IgD-negative memory B cell (primary cell): ENCODE data around the gene HSPG2. TPM values are rescaled to one million over a fixed set of nuclear protein-coding genes. Genes with fewer than 3 reads are reported as not detected.

ENCODE experiments used
- H3K27ac Mint-ChIP-seq, 3 donors: one replicate each; pipeline ENCODE4 v1.8.0; 2020 to 2022; ENCODE audit warnings: mild to moderate bottlenecking in 3 of 3, mixed read lengths in 3 of 3, moderate library complexity in 1 of 3
- H3K27me3 Mint-ChIP-seq: one replicate; pipeline ENCODE4 v1.8.0; 2021; ENCODE audit warnings: mixed read lengths
- H3K36me3 Mint-ChIP-seq: one replicate; pipeline ENCODE4 v1.8.0; 2020; ENCODE audit warnings: mild to moderate bottlenecking, mixed read lengths
- H3K4me1 Mint-ChIP-seq, 3 donors: one replicate each; pipeline ENCODE4 v1.8.0; 2020 to 2022; ENCODE audit warnings: mixed read lengths in 3 of 3, mild to moderate bottlenecking in 1 of 3
- H3K4me3 Mint-ChIP-seq, 4 donors: one replicate each; pipeline ENCODE4 v1.8.0; 2020 to 2022; ENCODE audit warnings: mild to moderate bottlenecking in 4 of 4, mixed read lengths in 4 of 4, moderate library complexity in 3 of 4
- H3K9me3 Mint-ChIP-seq, 3 donors: one replicate each; pipeline ENCODE4 v1.8.0; 2020 to 2021; ENCODE audit warnings: mixed read lengths in 3 of 3, mild to moderate bottlenecking in 1 of 3
- polyA plus RNA-seq: library from polyadenylated mRNA; unstranded; fragments of 300-500 nt; fragmentation: Illumina TruSeq; gene quantifications from one replicate; pipeline ENCODE4 v1.2.3, GENCODE V29; 2021

The HSPG2 gene
- polyA plus RNA-seq, 1 donor from 2014 or later, result 0.90 TPM

DNA sequence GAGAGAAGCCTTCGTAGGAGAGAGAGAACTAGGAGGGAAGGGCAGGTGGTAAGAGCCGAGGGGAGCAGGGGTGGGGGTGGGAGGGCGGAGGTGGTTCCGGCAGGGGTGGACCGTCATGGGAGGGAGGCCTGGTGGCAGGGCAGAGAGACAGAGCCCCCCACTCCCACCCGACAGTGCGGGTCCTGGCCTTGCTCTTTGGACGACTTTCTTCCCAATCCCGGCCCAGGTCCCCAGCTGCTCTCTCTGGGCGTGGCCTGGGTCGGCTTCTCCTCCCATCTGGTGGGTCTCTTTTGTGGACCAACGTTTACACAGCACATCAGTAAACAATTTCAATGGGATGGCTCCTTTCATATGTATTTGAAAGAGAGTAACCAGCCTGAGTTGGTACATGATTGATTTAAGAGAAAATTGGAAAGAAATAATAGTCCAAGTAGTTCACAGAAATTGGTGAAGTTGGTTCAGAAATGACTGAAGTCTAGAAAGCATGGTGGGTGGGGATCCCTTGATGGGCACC lies 68.1 kb downstream of the HSPG2 start:
- Mint-ChIP-seq H3K4me1 (peaks cover 11 to 14% (median 12%) of the 10 kb centered on the region in 3 donors), H3K4me3 (no peak overlapping the region), H3K9me3 (no peaks in the 10 kb centered on the region), H3K27ac (peak overlapping the region in 1 of 3 donors; percentile 86), H3K36me3 (no peaks in the 10 kb centered on the region), H3K27me3 (peaks cover 2% of the 10 kb centered on the region)

DNA sequence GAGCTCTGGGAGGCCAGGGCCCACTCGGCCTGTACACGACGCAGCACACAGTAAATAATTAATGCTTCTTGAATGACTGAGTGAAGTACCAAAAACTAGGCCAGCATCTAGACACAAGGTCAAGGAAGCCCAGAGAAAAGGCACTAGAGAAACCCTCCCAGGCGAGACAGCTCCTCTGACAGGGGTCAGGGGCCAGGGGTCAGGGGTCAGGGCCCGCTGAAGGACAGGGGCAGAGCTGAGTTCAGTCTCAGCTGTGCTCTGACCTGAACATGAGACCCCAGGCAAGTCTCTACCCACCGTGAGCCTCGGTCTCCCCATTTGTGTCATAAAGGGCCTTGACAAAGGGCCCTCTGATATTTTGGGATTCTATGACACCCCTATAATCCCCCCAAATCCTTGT lies 68.6 kb downstream of the HSPG2 start:
- Mint-ChIP-seq H3K9me3 (no peaks in the 10 kb centered on the region), H3K27ac (no peak overlapping the region), H3K4me3 (no peak overlapping the region), H3K27me3 (no peaks in the 10 kb centered on the region), H3K4me1 (peaks cover 11 to 13% (median 12%) of the 10 kb centered on the region in 3 donors), H3K36me3 (no peaks in the 10 kb centered on the region)

GRCh38 chr1:21867451-21867996 lies 69.6 kb downstream of the HSPG2 start:
- no peak overlapping the region for H3K4me3 Mint-ChIP-seq
- no peaks in the 10 kb centered on the region for H3K9me3 Mint-ChIP-seq
- H3K36me3 Mint-ChIP-seq, result no peaks in the 10 kb centered on the region
- peaks cover 11 to 12% (median 11%) of the 10 kb centered on the region in 3 donors for H3K4me1 Mint-ChIP-seq
- no peaks in the 10 kb centered on the region for H3K27me3 Mint-ChIP-seq
- H3K27ac Mint-ChIP-seq, result peak overlapping the region in 1 of 3 donors; percentile 11

DNA sequence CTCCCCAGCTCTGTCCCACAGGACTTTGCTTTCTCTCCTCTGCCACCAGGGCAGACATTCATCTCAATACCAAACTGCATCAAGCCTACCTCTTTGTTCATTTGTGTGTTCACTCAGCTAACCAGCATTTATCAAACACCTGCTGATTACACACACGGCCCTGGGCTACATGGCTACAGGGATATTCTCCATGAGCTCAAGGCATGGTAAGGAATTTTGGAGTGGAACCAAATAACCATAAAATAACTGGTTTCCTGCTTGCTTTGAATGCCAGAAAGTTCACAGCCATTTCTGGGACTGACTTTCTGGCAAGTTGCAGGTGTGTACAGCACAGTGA lies 70.4 kb downstream of the HSPG2 start:
- H3K27ac Mint-ChIP-seq, result peak overlapping the region; percentile 91 to 96 (median 91)
- no peaks in the 10 kb centered on the region for H3K27me3 Mint-ChIP-seq
- peak overlapping the region in 1 of 4 donors; percentile 86 for H3K4me3 Mint-ChIP-seq
- H3K4me1 Mint-ChIP-seq, result peaks cover 11 to 12% (median 11%) of the 10 kb centered on the region in 3 donors
- H3K9me3 Mint-ChIP-seq, result no peaks in the 10 kb centered on the region
- H3K36me3 Mint-ChIP-seq, result peaks cover 4% of the 10 kb centered on the region

GRCh38 chr1:21865943-21866706 lies 71.0 kb downstream of the HSPG2 start:
- H3K27ac Mint-ChIP-seq, result peak overlapping the region; percentile 91 to 96 (median 91)
- H3K9me3 Mint-ChIP-seq, result no peaks in the 10 kb centered on the region
- peaks cover 5% of the 10 kb centered on the region for H3K36me3 Mint-ChIP-seq
- peak overlapping the region; percentile 6 to 86 (median 44) for H3K4me3 Mint-ChIP-seq
- no peaks in the 10 kb centered on the region for H3K27me3 Mint-ChIP-seq
- H3K4me1 Mint-ChIP-seq, result peaks cover 11 to 12% (median 11%) of the 10 kb centered on the region in 3 donors

GRCh38 chr1:21865609-21865942 lies 71.5 kb downstream of the HSPG2 start:
- H3K4me1 Mint-ChIP-seq, result peaks cover 11 to 12% (median 11%) of the 10 kb centered on the region in 3 donors
- peak overlapping the region; percentile 91 to 96 (median 91) for H3K27ac Mint-ChIP-seq
- H3K36me3 Mint-ChIP-seq, result peaks cover 6% of the 10 kb centered on the region
- H3K4me3 Mint-ChIP-seq, result peak overlapping the region in 1 of 4 donors; percentile 51
- no peaks in the 10 kb centered on the region for H3K9me3 Mint-ChIP-seq
- no peaks in the 10 kb centered on the region for H3K27me3 Mint-ChIP-seq

DNA sequence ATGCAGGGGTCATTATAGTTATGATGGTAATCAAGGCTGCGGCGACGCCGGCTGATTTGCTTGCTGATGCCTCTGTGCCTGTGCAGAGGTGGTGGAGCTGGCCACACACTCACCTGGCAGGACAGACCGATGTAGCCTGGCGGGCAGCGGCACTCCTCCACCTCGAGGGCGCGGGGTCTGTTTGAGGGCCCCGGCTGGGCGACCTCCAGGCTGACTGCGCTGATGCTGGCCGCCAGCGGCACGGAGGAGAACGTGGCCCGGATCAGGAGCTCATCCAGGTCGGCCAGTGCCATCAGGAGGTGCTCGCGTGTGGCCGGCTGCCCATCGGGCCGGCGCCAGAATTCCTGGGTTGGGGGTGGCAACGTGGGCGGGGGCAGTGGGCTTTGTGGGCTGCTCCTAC lies 72.4 kb downstream of the HSPG2 start:
- Mint-ChIP-seq H3K4me1 (peaks cover 11 to 12% (median 11%) of the 10 kb centered on the region in 3 donors), H3K36me3 (peaks cover 6% of the 10 kb centered on the region), H3K9me3 (no peaks in the 10 kb centered on the region), H3K27ac (peak overlapping the region in 1 of 3 donors; percentile 63), H3K4me3 (no peak overlapping the region), H3K27me3 (no peaks in the 10 kb centered on the region)

- H3K9me3 Mint-ChIP-seq, result no peaks in the 10 kb centered on the region
- peak overlapping the region in 1 of 4 donors; percentile 52 for H3K4me3 Mint-ChIP-seq
- no peaks in the 10 kb centered on the region for H3K27me3 Mint-ChIP-seq
- H3K36me3 Mint-ChIP-seq, result peaks cover 6% of the 10 kb centered on the region
- H3K4me1 Mint-ChIP-seq, result peaks cover 11 to 12% (median 11%) of the 10 kb centered on the region in 3 donors
- peak overlapping the region in 1 of 3 donors; percentile 63 for H3K27ac Mint-ChIP-seq
Observed at GRCh38 chr1:21863981-21864380, 73.1 kb downstream of the HSPG2 start.

DNA sequence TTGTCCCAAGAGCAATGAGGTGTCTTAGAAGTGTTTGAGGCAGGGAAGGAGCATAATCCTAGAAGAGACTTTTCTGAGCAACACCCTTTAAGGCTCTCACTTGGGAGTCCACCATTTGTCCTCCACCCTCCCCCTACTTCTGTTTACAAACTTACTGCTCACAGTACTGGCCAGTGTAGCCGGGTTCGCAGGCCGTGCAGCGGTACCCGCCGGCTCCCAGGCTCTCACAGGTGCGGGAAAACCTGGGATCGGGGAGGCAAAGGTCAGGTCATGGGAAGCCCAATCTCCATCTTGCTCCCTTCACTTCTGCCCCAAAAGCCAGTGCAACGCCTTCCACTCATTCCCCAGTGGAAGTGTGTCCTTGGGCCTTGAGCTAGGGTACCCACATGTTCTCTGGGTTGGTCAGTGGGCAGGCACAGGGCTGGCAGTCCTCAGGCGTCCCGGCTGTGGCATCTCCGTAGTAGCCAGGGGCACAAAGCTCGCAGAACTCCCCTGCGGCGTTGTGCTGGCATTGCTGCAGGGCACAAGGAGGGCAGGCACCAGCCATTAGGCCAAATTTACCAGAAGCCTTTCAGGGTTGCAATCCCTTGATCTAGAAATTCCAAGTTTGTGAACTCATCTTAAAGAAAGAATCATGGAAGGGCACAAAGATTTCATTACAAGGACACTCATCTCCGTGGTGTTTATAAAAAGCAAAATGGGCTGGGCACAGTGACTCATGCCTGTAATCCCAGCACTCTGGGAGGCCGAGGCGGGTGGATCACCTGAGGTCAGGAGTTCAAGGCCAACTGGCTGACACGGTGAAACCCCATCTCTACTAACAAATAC lies 75.3 kb downstream of the HSPG2 start:
- Mint-ChIP-seq H3K9me3 (no peaks in the 10 kb centered on the region), H3K27ac (peak overlapping the region in 1 of 3 donors; percentile 25), H3K36me3 (peaks cover 6% of the 10 kb centered on the region), H3K27me3 (no peaks in the 10 kb centered on the region), H3K4me3 (no peak overlapping the region), H3K4me1 (peaks cover 11 to 12% (median 11%) of the 10 kb centered on the region in 3 donors)

DNA sequence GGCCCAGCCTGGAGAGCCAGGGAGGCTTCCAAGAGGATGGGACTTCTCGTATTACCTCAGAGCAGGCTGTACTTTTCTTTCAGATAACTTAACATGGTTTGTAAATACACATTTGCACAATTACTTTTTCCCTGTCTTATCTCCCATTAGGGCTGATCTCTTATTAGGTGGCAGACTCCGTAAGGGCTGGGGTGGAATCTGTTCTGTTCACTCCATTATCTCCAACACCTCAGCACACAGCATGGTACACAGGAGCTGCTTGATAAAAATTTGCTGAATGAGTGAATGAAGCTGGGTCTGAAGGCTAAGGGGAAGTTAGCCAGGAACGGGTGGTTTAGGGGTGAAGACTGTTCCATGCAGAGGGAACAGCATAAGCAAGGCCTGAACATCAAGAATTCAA lies 76.1 kb downstream of the HSPG2 start:
- Mint-ChIP-seq H3K4me1 (peaks cover 5 to 6% (median 5%) of the 10 kb centered on the region in 3 donors), H3K4me3 (no peak overlapping the region), H3K27ac (peak overlapping the region in 2 of 3 donors; percentile 18 to 25), H3K27me3 (no peaks in the 10 kb centered on the region), H3K9me3 (no peaks in the 10 kb centered on the region), H3K36me3 (peaks cover 6% of the 10 kb centered on the region)

DNA sequence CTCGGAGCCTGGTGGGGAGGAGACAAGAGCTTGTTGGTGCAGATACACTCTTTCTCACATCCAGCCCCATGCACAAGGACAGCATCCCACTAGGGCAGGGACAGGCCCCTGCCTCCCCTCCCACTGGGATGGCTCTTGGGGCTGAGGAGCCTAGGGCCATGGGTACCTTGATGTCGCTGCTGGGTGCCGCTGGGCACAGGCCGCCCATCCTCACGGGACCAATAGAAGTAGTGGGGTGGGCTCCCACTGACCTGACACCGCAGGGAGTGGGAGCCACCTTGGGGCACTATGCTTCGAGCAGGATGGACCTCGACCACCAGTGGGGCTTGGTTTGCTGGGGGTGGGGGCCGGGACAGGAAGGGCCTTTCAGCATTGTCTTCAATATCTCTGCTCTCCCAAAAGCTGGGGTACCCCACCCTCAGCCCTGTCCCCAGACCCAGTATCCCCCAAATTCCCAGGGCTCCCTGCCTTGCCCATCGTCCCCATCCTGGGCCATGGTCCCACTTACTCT lies 77.4 kb downstream of the HSPG2 start:
- peaks cover 0 to 4% (median 0%) of the 10 kb centered on the region in 3 donors for H3K4me1 Mint-ChIP-seq

DNA sequence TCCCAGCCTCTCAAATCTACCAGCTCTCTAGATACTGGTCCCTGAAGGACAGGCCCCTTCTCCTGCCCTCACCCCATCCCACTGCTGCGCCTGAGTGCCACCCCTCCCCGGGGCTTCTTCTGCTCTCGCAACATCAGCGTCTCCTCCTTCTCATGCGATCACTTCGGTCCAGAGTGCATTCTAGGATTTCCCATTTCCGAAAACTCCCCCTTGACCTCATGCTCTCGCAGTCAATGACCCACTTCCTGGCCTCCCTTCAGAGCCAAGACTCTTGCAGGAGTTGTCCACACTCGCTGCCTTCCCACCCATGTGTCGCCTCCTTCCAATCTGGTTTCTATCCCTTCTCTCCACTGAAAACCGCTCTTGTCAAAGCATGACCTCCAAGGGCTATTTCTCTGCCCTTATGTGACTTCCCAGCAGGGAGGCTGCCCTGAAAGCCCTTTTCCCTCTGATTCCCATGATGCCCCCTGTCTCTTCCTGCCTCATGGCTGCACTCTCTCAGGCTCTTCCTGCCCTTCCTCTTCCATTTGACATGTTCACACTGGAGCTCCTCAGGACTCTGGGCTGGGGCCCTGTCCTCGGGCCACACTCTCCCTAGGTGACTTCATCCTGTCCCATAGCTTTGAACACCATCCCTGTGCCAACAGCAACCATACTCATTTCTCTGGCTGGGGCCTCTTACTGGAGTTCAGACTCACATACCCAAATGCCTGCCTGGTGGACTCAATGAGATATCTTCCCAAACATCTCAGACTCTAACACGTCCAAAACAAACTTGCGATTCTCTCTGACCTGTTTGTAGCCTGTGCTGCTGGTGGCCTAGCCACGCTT lies 79.1 kb downstream of the HSPG2 start:
- peaks cover 0 to 4% (median 0%) of the 10 kb centered on the region in 3 donors for H3K4me1 Mint-ChIP-seq
- H3K27ac Mint-ChIP-seq, result peak overlapping the region in 1 of 3 donors; percentile 55
- H3K9me3 Mint-ChIP-seq, result no peaks in the 10 kb centered on the region
- no peaks in the 10 kb centered on the region for H3K27me3 Mint-ChIP-seq
- no peak overlapping the region for H3K4me3 Mint-ChIP-seq
- peaks cover 6% of the 10 kb centered on the region for H3K36me3 Mint-ChIP-seq

More for the DNA sequence above, 77.4 kb downstream of the HSPG2 start:
- Mint-ChIP-seq H3K36me3 (peaks cover 6% of the 10 kb centered on the region), H3K4me3 (no peak overlapping the region), H3K27me3 (no peaks in the 10 kb centered on the region), H3K27ac (no peak overlapping the region), H3K9me3 (no peaks in the 10 kb centered on the region)

DNA sequence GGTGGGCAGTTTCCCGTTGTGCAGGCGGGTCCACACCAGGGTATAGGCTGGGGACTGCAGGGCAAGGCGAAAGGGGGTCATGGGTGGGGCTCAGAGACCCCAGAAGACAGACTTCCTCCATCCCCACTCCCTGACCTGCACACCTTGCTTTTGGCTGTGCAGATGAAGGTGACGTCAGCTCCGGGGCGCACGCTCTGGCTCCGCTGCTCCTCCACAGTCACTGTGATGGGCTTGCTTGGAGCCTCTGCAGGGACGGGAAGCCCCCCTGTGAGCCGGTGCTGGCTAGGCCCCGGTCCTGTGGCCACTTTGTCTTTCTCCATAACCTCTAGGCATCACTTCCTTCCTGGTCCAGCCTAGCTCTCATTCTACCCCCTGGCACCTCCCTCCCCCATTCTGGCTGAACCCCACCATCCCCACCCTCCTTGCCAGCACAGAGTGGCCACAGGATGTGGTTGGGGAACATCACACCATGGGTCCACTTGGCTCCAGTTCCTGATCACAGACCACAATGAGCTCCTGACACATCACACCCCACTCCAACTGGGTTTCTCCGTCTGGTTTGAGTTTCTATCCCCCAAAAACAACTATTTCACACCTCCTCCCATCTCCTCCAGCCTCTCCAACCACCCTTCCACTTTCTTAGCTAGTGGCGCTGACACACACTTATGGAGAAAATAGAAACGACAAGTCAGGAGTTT lies 79.8 kb downstream of the HSPG2 start:
- Mint-ChIP-seq H3K4me1 (peaks cover 0 to 6% (median 1%) of the 10 kb centered on the region in 3 donors), H3K36me3 (peaks cover 6% of the 10 kb centered on the region), H3K27me3 (no peaks in the 10 kb centered on the region), H3K9me3 (no peaks in the 10 kb centered on the region), H3K4me3 (no peak overlapping the region), H3K27ac (peak overlapping the region in 1 of 3 donors; percentile 55)
